22Rv1 (cell line): ENCODE measurements around the gene ENKUR.

Experiments
- CTCF ChIP-seq: fragments of 450-650 bp; IDR thresholded peaks from 2 replicates; pipeline ENCODE4 v1.5.1; 2017; ENCODE audit warnings: mild to moderate bottlenecking
- ZFX ChIP-seq: fragments of 450-650 bp; IDR thresholded peaks from 2 replicates; pipeline ENCODE4 v1.6.1; 2017; ENCODE audit warnings: antibody characterized with exemption, borderline replicate concordance

DNA sequence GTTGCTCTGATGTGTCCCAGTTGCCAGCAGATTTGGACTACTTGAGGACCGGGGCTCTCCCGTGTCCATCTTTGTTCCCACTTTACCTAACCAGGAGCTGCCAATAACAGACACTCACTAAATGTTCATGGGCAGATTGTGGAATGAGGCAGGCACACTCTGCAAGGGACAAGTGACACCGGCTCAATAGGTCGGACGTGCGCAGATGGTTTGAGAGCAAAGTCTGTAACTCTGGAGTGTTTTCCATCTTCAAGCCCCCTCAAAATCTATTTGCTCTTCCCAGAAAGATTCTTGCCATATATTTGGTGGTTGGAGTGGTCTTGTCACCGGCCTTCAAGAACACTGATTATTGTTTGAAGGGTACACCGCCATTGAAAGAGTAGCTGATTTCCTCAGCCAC is 47.7 kb upstream of the ENKUR start:
- TF ChIP-seq CTCF (no peak), ZFX (no peak)
